CD8-positive, alpha-beta memory T cell (primary cell): ENCODE results near the gene NT5DC1. TPM values are rescaled to one million over a fixed set of nuclear protein-coding genes. Genes with fewer than 3 reads are reported as not detected.

Experiments used
- CTCF ChIA-PET: fragments of 350-600 bp; sonication (Branson Sonifier 250); formaldehyde crosslinking; loops from one replicate; lab custom pipeline; 2021; ENCODE audit warnings: antibody characterized with exemption; lab: Charles Lee
- POLR2A ChIA-PET: fragments of 350-600 bp; sonication (Branson Sonifier 250); formaldehyde crosslinking; loops from one replicate; lab custom pipeline; 2021; ENCODE audit warnings: antibody characterized with exemption; lab: Charles Lee
- DNase-seq, 5 donors: peaks; one replicate each; pipeline versions ENCODE4 v3.0.0 to v3.0.0-alpha.2; 2020 to 2022; ENCODE audit warnings: mixed read lengths in 1 of 5
- H3K27ac ChIP-seq: one replicate; pipeline ENCODE4 v1.7.0; 2013; ENCODE audit warnings: low read depth, mild to moderate bottlenecking, low read length, moderate library complexity
- H3K27me3 ChIP-seq: 2 replicates; pipeline ENCODE4 v1.7.0; 2013; ENCODE audit warnings: low read length, mild to moderate bottlenecking; ENCODE audit not compliant: insufficient read depth, poor library complexity, severe bottlenecking
- H3K36me3 ChIP-seq: 2 replicates; pipeline ENCODE4 v1.7.0; 2013; ENCODE audit warnings: mild to moderate bottlenecking, low read length, moderate library complexity; ENCODE audit not compliant: insufficient read depth
- H3K4me1 ChIP-seq: 2 replicates; pipeline ENCODE4 v1.7.0; 2013; ENCODE audit warnings: mild to moderate bottlenecking, low read length, moderate library complexity; ENCODE audit not compliant: insufficient read depth
- H3K4me3 ChIP-seq: 2 replicates; pipeline ENCODE4 v1.7.0; 2013; ENCODE audit warnings: mild to moderate bottlenecking, low read length
- H3K9me3 ChIP-seq: 2 replicates; pipeline ENCODE4 v1.7.0; 2013; ENCODE audit warnings: mild to moderate bottlenecking, low read length
- H3K27ac Mint-ChIP-seq, 8 donors: one replicate each; pipeline ENCODE4 v1.8.0; 2020 to 2021; ENCODE audit warnings: mixed read lengths in 8 of 8, mild to moderate bottlenecking in 6 of 8, inconsistent platforms in 3 of 8, moderate library complexity in 3 of 8
- H3K27me3 Mint-ChIP-seq, 2 donors: one replicate each; pipeline ENCODE4 v1.8.0; 2020 to 2021; ENCODE audit warnings: mixed read lengths in 2 of 2, mild to moderate bottlenecking in 1 of 2, moderate library complexity in 1 of 2
- H3K36me3 Mint-ChIP-seq, 3 donors: one replicate each; pipeline ENCODE4 v1.8.0; 2020 to 2021; ENCODE audit warnings: mixed read lengths in 3 of 3, inconsistent platforms in 1 of 3, mild to moderate bottlenecking in 1 of 3
- H3K4me1 Mint-ChIP-seq, 3 donors: one replicate each; pipeline ENCODE4 v1.8.0; 2020 to 2021; ENCODE audit warnings: mixed read lengths in 3 of 3, inconsistent platforms in 1 of 3, mild to moderate bottlenecking in 1 of 3
- H3K4me3 Mint-ChIP-seq, 7 donors: one replicate each; pipeline ENCODE4 v1.8.0; 2020 to 2021; ENCODE audit warnings: mixed read lengths in 7 of 7, mild to moderate bottlenecking in 6 of 7, moderate library complexity in 4 of 7, inconsistent platforms in 2 of 7
- H3K9me3 Mint-ChIP-seq, 5 donors: one replicate each; pipeline ENCODE4 v1.8.0; 2020 to 2022; ENCODE audit warnings: mixed read lengths in 5 of 5, mild to moderate bottlenecking in 3 of 5, moderate library complexity in 2 of 5, inconsistent platforms in 1 of 5
- polyA plus RNA-seq: library from polyadenylated mRNA; unstranded; fragments of 300-500 nt; fragmentation: Illumina TruSeq; gene quantifications from one replicate; pipeline ENCODE4 v1.2.3, GENCODE V29; 2021
- total RNA-seq, 2 experiments: library from RNA; stranded (reverse); gene quantifications; one replicate each; pipeline ENCODE4 v1.2.3, GENCODE V29; 2021

NT5DC1 gene
- total and polyA plus RNA-seq, 3 experiments from 2014 or later, result 46.3 to 57.1 (median 47.6) TPM

DNA sequence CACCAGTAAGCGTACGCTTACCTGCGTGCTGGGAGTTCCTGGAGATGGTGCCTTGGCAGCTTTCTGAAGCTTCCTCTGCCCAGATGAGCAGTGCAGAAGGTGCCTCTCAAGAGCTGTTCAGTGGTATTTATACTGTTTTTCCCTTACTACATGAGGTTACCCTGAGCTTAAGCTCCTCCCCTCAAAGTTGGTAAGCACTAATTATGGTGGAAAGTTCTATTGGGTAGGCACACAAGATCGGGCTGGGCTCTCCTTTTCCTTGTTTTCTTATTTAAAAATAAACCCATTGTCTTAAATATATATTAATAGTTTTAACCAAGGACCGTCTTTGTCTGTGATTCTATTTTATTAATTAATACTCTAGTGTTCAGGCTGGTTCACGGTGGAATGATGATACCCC lies 25.4 kb downstream of the NT5DC1 start, which contains the start of gene COL10A1:
TSS of gene COL10A1 (minus strand) at position 101 of the 400 bp plus-strand sequence. CDS start 640 bp downstream, outside the sequence.
- CTCF ChIA-PET, result no interaction called here
- Histone ChIP-seq H3K4me3 (no peak within 1 kb of the TSS), H3K27me3 (no peaks in the 10 kb centered on the region), H3K4me1 (no peaks in the 10 kb centered on the region), H3K9me3 (no peaks in the 10 kb centered on the region), H3K27ac (no peak within 1 kb of the TSS), H3K36me3 (no peaks in the 10 kb centered on the region)
- no peak for DNase-seq
- POLR2A ChIA-PET, result interaction anchor here (0.6 kb wide), 1 partner anchor 564 kb away, joined by 4 read pairs; no protein-coding TSS in a partner anchor
- no peak within 1 kb of the TSS for H3K4me3 Mint-ChIP-seq
- peaks cover 0 to 1% of the 10 kb centered on the region in 2 donors for H3K27me3 Mint-ChIP-seq
- peaks cover 0 to 37% (median 11%) of the 10 kb centered on the region in 3 donors for H3K36me3 Mint-ChIP-seq
- H3K4me1 Mint-ChIP-seq, result peaks cover 18 to 27% (median 20%) of the 10 kb centered on the region in 3 donors
- no peak within 1 kb of the TSS for H3K27ac Mint-ChIP-seq
- no peaks in the 10 kb centered on the region for H3K9me3 Mint-ChIP-seq

DNA sequence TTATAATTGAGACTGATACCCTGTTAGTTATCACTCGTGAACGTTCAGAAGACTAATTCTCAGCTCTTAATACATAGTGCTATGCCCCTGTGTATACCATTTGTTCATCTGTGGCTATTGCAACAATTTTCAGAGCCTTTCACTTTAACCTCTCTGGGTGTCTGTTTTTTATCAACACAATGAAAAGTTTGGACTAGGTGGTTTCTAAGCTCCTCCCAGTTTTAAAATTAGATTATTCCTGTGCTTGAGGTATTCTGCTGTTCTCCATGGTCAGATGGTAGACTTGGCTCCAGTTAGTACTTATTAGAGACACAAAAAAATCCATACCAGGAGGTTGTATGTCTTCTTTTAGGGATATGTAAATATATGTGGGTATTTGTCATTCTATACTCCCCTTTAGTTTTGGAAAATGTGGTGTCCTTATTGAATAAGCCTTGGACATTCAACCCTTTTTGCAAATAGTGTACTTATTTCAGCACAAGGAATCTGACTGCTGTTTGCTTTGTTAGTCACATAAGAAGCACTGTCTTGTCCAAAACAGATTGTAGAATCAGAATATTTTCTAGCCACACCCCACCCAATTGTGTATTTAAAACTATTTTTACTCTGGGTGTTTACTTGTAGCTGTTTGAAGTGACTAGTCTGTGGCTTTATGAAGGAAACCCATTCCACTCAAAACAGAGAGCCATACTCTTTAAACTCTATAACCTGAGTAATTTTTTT lies 27.3 kb downstream of the NT5DC1 start:
- Mint-ChIP-seq H3K27ac (peak overlapping the region in 1 of 8 donors; percentile 55), H3K4me1 (peaks cover 16 to 27% (median 20%) of the 10 kb centered on the region in 3 donors), H3K9me3 (no peaks in the 10 kb centered on the region), H3K4me3 (no peak overlapping the region), H3K36me3 (peaks cover 3 to 45% (median 14%) of the 10 kb centered on the region in 3 donors), H3K27me3 (no peaks in the 10 kb centered on the region)
- ChIA-PET POLR2A (no interaction called here), CTCF (no interaction called here)
- H3K36me3 ChIP-seq, result no peaks in the 10 kb centered on the region
- DNase-seq, result no peak
- no peak overlapping the region for H3K4me3 ChIP-seq
- no peak overlapping the region for H3K27ac ChIP-seq
- H3K27me3 ChIP-seq, result no peaks in the 10 kb centered on the region
- no peaks in the 10 kb centered on the region for H3K4me1 ChIP-seq
- H3K9me3 ChIP-seq, result no peaks in the 10 kb centered on the region

DNA sequence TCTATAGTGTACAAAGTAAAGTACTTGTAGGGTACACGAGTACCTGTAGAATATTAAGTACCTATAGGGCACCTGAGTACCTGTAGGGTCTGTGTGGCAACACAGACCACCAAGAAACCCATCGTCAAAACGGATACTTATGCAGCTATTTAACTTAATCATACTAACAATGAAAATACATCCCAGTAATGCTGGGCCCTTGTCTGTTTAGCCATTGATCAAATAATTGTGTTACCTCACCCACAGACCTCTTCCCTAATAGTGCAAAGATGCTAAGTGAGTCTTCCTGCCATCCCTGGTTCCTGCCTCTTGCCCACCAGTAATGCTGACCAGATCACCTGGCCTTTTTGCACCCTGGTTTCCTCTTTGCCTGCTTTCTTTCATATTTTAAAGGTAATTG lies 32.8 kb downstream of the NT5DC1 start:
- Histone ChIP-seq H3K27ac (no peak overlapping the region), H3K36me3 (no peaks in the 10 kb centered on the region), H3K9me3 (no peaks in the 10 kb centered on the region), H3K4me3 (no peak overlapping the region), H3K27me3 (no peaks in the 10 kb centered on the region), H3K4me1 (peaks cover 8% of the 10 kb centered on the region)
- H3K27me3 Mint-ChIP-seq, result no peaks in the 10 kb centered on the region
- no peak overlapping the region for H3K4me3 Mint-ChIP-seq
- peaks cover 31 to 46% (median 43%) of the 10 kb centered on the region in 3 donors for H3K4me1 Mint-ChIP-seq
- peaks cover 7 to 43% (median 16%) of the 10 kb centered on the region in 3 donors for H3K36me3 Mint-ChIP-seq
- no peak overlapping the region for H3K27ac Mint-ChIP-seq
- ChIA-PET POLR2A (no interaction called here), CTCF (no interaction called here)
- H3K9me3 Mint-ChIP-seq, result no peaks in the 10 kb centered on the region
- no peak for DNase-seq

DNA sequence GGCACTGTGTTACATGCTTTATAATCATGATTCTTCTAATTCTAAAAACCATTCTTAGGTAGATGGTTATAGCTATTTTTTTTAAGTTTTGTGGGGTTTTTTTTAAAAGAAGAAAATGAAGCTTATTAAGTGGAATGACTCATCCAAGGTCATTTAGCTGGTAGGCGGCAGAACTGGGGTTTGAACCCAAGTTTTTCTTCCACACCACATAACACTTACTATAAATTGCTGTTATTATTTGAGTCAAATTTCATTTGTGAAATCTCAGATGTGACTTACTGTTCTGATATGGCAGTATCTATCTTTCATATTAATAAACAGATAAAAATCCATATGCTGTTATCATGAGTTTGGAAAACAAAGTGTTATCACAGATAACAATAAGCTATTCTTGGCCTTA lies 35.7 kb downstream of the NT5DC1 start:
- Mint-ChIP-seq H3K27me3 (no peaks in the 10 kb centered on the region), H3K27ac (peak overlapping the region; percentile 16 to 80 (median 62)), H3K4me3 (peak overlapping the region in 4 of 7 donors; percentile 26 to 77 (median 50)), H3K4me1 (peaks cover 28 to 42% (median 32%) of the 10 kb centered on the region in 3 donors), H3K9me3 (no peaks in the 10 kb centered on the region), H3K36me3 (peaks cover 7 to 40% (median 20%) of the 10 kb centered on the region in 3 donors)
- H3K4me1 ChIP-seq, result peaks cover 8% of the 10 kb centered on the region
- H3K4me3 ChIP-seq, result no peak overlapping the region
- H3K9me3 ChIP-seq, result no peaks in the 10 kb centered on the region
- H3K27me3 ChIP-seq, result no peaks in the 10 kb centered on the region
- no peaks in the 10 kb centered on the region for H3K36me3 ChIP-seq
- ChIA-PET POLR2A (no interaction called here), CTCF (no interaction called here)
- DNase-seq, result no peak
- no peak overlapping the region for H3K27ac ChIP-seq

DNA sequence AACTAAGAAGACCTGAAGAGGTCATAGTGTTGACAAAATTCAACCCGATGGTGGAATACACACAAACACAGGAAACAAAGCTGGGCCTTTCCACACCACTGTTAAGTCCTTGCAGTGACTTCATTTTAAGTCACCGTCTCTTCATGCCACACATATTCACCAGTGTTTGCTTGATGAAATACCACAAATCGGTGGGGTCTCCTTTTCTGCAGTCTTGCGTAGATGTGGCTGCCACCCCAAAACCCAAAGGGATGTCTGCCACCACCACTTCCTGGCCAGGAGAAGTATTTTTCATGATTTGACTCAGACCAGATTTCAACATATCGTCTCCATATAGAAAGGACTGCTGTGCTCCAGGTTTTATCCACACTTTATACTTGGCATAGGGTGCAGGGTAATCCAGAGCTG lies 36.3 kb downstream of the NT5DC1 start:
- Mint-ChIP-seq H3K27me3 (no peaks in the 10 kb centered on the region), H3K36me3 (peaks cover 4 to 37% (median 14%) of the 10 kb centered on the region in 3 donors), H3K4me1 (peaks cover 28 to 42% (median 30%) of the 10 kb centered on the region in 3 donors), H3K9me3 (no peaks in the 10 kb centered on the region), H3K4me3 (peak overlapping the region in 4 of 7 donors; percentile 26 to 77 (median 50)), H3K27ac (peak overlapping the region in 7 of 8 donors; percentile 16 to 80 (median 69))
- no peaks in the 10 kb centered on the region for H3K9me3 ChIP-seq
- peaks cover 8% of the 10 kb centered on the region for H3K4me1 ChIP-seq
- H3K27ac ChIP-seq, result no peak overlapping the region
- H3K4me3 ChIP-seq, result no peak overlapping the region
- peak in 3 of 5 donors; percentile 3 to 57 (median 53) for DNase-seq
- POLR2A ChIA-PET, result no interaction called here
- no peaks in the 10 kb centered on the region for H3K36me3 ChIP-seq
- CTCF ChIA-PET, result no interaction called here
- no peaks in the 10 kb centered on the region for H3K27me3 ChIP-seq

DNA sequence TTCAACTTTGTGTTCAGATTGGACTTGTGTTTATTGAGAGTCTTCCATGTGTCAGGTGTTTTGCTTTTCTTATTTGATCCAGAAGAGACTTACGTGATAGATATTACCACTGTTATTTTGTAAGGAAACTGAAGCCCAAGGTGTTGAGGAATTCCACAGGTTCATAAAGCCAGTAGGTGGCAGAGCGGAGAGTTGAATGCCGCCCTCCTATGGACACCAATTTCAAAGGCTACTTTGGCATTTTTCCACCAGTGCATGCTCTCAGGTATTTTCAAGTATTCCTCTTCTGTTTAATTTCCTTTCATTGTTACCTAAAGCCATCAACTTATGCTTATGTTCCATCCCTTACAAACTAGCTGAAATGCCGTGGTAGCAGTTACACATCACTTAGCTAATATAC lies 39.3 kb downstream of the NT5DC1 start:
- H3K36me3 Mint-ChIP-seq, result peaks cover 4 to 21% (median 10%) of the 10 kb centered on the region in 3 donors

DNA sequence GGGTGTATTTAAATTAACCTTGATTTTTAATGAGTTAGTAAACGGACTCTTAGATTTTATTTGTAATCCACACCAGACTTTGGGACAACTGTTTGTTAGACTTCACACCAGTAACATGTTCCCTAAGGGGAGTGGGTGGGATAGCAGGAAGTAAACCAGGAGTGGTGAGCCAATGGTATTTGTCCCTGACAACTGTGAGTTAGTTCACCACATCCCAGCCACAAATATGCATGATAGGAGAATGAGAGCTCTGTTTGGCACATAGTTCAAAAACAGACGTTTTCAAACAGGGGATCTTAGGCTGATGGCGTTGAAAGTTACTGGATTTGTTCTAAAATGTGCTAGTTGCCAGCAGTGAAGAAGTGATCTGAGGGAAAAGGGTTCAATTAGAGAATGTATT lies 44.0 kb downstream of the NT5DC1 start:
- Mint-ChIP-seq H3K9me3 (no peaks in the 10 kb centered on the region), H3K27ac (no peak overlapping the region), H3K4me1 (peaks cover 0 to 4% (median 3%) of the 10 kb centered on the region in 3 donors), H3K36me3 (peaks cover 0 to 23% (median 4%) of the 10 kb centered on the region in 3 donors), H3K27me3 (no peaks in the 10 kb centered on the region), H3K4me3 (no peak overlapping the region)
- Histone ChIP-seq H3K27ac (no peak overlapping the region), H3K9me3 (no peaks in the 10 kb centered on the region), H3K4me1 (no peaks in the 10 kb centered on the region), H3K36me3 (no peaks in the 10 kb centered on the region), H3K27me3 (no peaks in the 10 kb centered on the region), H3K4me3 (no peak overlapping the region)
- CTCF ChIA-PET, result no interaction called here
- no peak for DNase-seq
- POLR2A ChIA-PET, result no interaction called here

More for the DNA sequence above, 39.3 kb downstream of the NT5DC1 start:
- Mint-ChIP-seq H3K4me3 (no peak overlapping the region), H3K27ac (peak overlapping the region in 3 of 8 donors; percentile 1 to 55 (median 28)), H3K9me3 (no peaks in the 10 kb centered on the region), H3K27me3 (no peaks in the 10 kb centered on the region), H3K4me1 (peaks cover 22 to 34% (median 26%) of the 10 kb centered on the region in 3 donors)
- ChIA-PET POLR2A (no interaction called here), CTCF (no interaction called here)
- H3K4me3 ChIP-seq, result no peak overlapping the region
- H3K9me3 ChIP-seq, result no peaks in the 10 kb centered on the region
- H3K27ac ChIP-seq, result no peak overlapping the region
- peaks cover 8% of the 10 kb centered on the region for H3K4me1 ChIP-seq
- DNase-seq, result no peak
- no peaks in the 10 kb centered on the region for H3K27me3 ChIP-seq
- H3K36me3 ChIP-seq, result no peaks in the 10 kb centered on the region
